Measurements from ENCODE around the gene WFIKKN2. TPM values are rescaled to one million over a fixed set of nuclear protein-coding genes. Genes with fewer than 3 reads are reported as not detected.
A peak's percentile ranks its signal among the peaks of the same experiment; 100 is the strongest.

Gene WFIKKN2
- total and polyA plus RNA-seq, 2 of the 13 experiments (the other 11 are each of a cell fraction or from before 2014, with no cell fraction given) = not detected

- TF ChIP-seq SNAPC4 (CRISPR knock-in tag; IDR thresholded peaks at IDR 0.05) (no peak), SATB2 (CRISPR knock-in tag; IDR thresholded peaks at IDR 0.05) (no peak), SAFB2 (CRISPR knock-in tag; IDR thresholded peaks at IDR 0.05; ENCODE audit: borderline replicate concordance, low read depth) (no peak; the same call in 1 of the 2 replicates), BHLHE40 (IDR thresholded peaks at IDR 0.05; ENCODE audit: low read length) (no peak), PBX3 (CRISPR knock-in tag; IDR thresholded peaks at IDR 0.05; ENCODE audit: borderline replicate concordance) (no peak), ZNF703 (CRISPR knock-in tag; IDR thresholded peaks at IDR 0.05; ENCODE audit: borderline replicate concordance) (no peak), ZSCAN9 (CRISPR knock-in tag; IDR thresholded peaks at IDR 0.05; ENCODE audit: borderline replicate concordance) (0 out of 2 replicates have a peak, but pooled peaks have one; percentile 10), REPIN1 (CRISPR knock-in tag; IDR thresholded peaks at IDR 0.05; ENCODE audit: borderline replicate concordance, low read depth) (peak; percentile 58; the same call in 1 of the 2 replicates), ZNF160 (CRISPR knock-in tag; IDR thresholded peaks at IDR 0.05) (no peak), ZNF225 (CRISPR knock-in tag; IDR thresholded peaks at IDR 0.05) (no peak), FOSL2 (CRISPR knock-in tag; IDR thresholded peaks at IDR 0.05) (no peak; the same call in 1 of the 2 replicates), ZSCAN25 (CRISPR knock-in tag; IDR thresholded peaks at IDR 0.05) (peak; percentile 83), ZSCAN12 (CRISPR knock-in tag; IDR thresholded peaks at IDR 0.05) (no peak), SCMH1 (CRISPR knock-in tag; IDR thresholded peaks at IDR 0.05; ENCODE audit: borderline replicate concordance) (no peak), EEA1 (CRISPR knock-in tag; IDR thresholded peaks at IDR 0.05; ENCODE audit: borderline replicate concordance) (no peak), ZNF18 (CRISPR knock-in tag; IDR thresholded peaks at IDR 0.05; ENCODE audit: insufficient replicate concordance) (no peak), DNMT1 (CRISPR knock-in tag; IDR thresholded peaks at IDR 0.05) (no peak), ZNF713 (CRISPR knock-in tag; IDR thresholded peaks at IDR 0.05) (no peak), HMG20A (CRISPR knock-in tag; IDR thresholded peaks at IDR 0.05; ENCODE audit: borderline replicate concordance) (0 out of 2 replicates have a peak, but pooled peaks have one; percentile 25), ZMAT5 (CRISPR knock-in tag; IDR thresholded peaks at IDR 0.05; ENCODE audit: borderline replicate concordance, low read depth) (no peak), HIVEP1 (CRISPR knock-in tag; IDR thresholded peaks at IDR 0.05) (no peak), FOXA3 (CRISPR knock-in tag; IDR thresholded peaks at IDR 0.05) (peak; percentile 54)
Measured at GRCh38 chr17:50889528-50890118, 54.2 kb downstream of the WFIKKN2 start (continued).
